WERI-Rb-1 (cell line): ENCODE measurements around the gene PGGHG.
A peak's percentile ranks its signal among the peaks of the same experiment; 100 is the strongest.
"Not testable (repeated sequence)": the region's sequence is repeated elsewhere in the genome, so short reads cannot be mapped to it uniquely, and the experiment has no call there.

Source experiments
- DNase-seq: peaks from one replicate; pipeline ENCODE4 v3.0.0-alpha.2; 2020
- H3K27ac ChIP-seq: fragments of 250-450 bp; sonication (Bioruptor Pico); 2 replicates; pipeline ENCODE4 v1.5.1; 2020; ENCODE audit warnings: mild to moderate bottlenecking, moderate library complexity
- H3K27me3 ChIP-seq: fragments of 250-450 bp; sonication (Bioruptor Pico); 2 replicates; pipeline ENCODE4 v1.5.1; 2021; ENCODE audit warnings: mild to moderate bottlenecking, low read depth, moderate library complexity; ENCODE audit not compliant: insufficient read depth, severe bottlenecking
- H3K36me3 ChIP-seq: fragments of 250-450 bp; sonication (Bioruptor Pico); 2 replicates; pipeline ENCODE4 v1.5.1; 2020; ENCODE audit warnings: mild to moderate bottlenecking, moderate library complexity
- H3K4me3 ChIP-seq: 2 replicates; pipeline ENCODE4 v1.5.1; 2011; ENCODE audit warnings: low read depth, mild to moderate bottlenecking, control low read depth, low read length
- H3K9me3 ChIP-seq: fragments of 250-450 bp; sonication (Bioruptor Pico); 2 replicates; pipeline ENCODE4 v1.5.1; 2021; ENCODE audit warnings: mild to moderate bottlenecking, moderate library complexity; ENCODE audit not compliant: severe bottlenecking
- CTCF ChIP-seq: IDR thresholded peaks from 2 replicates; pipeline ENCODE4 v1.5.1; 2011; ENCODE audit warnings: low read depth, mild to moderate bottlenecking, control low read depth, inconsistent platforms, low read length

Gene PGGHG

DNA sequence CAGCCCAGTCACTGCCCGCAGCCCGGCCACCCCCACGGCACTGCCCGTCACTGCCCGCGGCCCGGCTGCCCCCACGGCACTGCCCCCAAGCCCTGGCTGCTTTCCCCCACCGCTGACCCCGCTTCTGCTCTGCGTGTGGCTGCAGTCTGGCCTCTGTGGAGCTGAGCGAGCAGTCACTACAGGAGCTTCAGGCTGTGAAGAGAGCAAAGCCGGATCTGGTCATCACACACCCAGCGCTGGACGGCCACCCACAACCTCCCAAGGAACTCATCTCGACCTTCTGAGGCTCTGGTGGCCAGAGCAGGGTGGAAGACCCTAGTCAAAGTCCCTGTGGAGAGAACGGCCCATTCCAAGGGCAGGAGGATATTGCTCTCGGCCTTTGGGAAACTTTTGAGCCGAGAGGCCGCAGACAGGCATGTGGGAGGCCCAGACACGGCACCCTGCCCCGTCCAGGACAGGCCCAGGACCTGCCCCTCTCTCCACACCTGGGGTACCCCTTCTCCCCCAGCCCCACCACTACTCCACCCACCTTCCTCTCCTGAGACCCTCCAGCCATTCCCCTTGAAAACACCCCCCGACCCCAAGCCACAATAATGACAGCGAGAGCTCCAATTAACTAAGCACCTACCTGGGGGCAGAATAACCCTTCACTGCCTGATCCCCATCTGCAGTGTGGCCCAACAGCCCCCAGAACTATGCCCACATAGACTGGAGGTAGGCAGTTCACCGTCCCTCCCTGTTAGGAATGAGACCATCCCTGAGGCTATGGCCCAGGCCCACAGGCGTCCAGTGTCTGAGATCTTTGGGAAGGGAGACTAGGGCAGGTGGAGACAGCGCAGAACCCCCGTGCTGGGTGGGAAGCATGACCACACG is 3.7 kb upstream of the PGGHG start:
- H3K27me3 ChIP-seq, result peaks cover 22% of the 10 kb centered on the region
- no peak for DNase-seq
- no peak overlapping the region for H3K4me3 ChIP-seq
- no peak overlapping the region for H3K27ac ChIP-seq
- no peak for TF ChIP-seq CTCF
- no peaks in the 10 kb centered on the region for H3K9me3 ChIP-seq
- H3K36me3 ChIP-seq, result no peaks in the 10 kb centered on the region

DNA sequence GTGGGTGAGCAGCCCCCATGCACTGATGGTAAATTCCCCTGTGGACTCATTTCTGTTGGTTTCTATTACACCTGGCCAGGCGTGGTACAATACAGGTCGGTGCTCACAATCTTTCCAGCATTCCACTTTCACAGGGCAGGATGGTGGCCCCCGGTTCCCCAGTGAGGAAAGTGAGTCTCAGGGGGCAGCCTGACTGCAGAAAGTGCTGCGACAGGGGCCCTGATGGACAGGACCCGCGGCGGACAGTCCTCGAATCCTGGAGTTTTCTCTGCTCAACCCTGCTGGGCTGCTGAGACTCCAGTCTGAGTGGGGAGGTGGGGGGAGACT is 3.1 kb upstream of the PGGHG start:
- no peak for DNase-seq
- Histone ChIP-seq H3K9me3 (no peaks in the 10 kb centered on the region), H3K4me3 (no peak overlapping the region), H3K27ac (no peak overlapping the region), H3K27me3 (peaks cover 16% of the 10 kb centered on the region), H3K36me3 (no peaks in the 10 kb centered on the region; the same call in 1 of the 2 replicates)
- no peak for TF ChIP-seq CTCF

DNA sequence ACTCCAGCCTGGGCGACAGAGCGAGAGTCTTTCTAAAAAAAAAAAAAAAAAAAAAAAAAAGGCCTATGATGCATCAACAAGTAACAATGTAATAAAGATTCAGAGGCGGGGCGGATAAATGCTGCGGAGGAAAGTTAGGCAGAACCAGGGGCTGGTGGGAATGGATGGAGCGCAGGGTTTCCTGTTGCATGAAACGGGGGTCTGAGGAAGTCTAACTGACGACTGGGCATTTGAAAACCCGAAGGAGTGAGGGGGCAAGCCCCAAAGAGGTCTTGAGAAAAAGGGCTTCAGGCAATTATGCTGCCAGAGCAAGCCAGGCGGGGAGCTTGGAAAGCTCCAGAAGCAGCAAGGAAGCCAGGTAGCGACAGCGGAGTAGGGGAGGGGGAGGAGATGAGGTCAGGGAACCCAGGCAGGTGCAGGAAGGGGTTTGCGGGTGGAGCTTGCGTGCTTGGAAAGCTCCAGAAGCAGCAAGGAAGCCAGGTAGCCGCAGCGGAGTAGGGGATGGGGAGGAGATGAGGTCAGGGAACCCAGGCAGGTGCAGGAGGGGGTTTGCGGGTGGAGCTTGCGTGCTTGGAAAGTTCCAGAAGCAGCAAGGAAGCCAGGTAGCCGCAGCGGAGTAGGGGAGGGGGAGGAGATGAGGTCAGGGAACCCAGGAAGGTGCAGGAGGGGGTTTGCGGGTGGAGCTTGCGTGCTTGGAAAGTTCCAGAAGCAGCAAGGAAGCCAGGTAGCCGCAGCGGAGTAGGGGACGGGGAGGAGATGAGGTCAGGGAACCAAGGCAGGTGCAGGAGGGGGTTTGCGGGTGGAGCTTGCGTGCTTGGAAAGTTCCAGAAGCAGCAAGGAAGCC is 1.7 kb upstream of the PGGHG start:
- DNase-seq, H3K4me3 ChIP-seq, H3K27me3 ChIP-seq, H3K9me3 ChIP-seq, H3K27ac ChIP-seq, H3K36me3 ChIP-seq: not testable (repeated sequence)

DNA sequence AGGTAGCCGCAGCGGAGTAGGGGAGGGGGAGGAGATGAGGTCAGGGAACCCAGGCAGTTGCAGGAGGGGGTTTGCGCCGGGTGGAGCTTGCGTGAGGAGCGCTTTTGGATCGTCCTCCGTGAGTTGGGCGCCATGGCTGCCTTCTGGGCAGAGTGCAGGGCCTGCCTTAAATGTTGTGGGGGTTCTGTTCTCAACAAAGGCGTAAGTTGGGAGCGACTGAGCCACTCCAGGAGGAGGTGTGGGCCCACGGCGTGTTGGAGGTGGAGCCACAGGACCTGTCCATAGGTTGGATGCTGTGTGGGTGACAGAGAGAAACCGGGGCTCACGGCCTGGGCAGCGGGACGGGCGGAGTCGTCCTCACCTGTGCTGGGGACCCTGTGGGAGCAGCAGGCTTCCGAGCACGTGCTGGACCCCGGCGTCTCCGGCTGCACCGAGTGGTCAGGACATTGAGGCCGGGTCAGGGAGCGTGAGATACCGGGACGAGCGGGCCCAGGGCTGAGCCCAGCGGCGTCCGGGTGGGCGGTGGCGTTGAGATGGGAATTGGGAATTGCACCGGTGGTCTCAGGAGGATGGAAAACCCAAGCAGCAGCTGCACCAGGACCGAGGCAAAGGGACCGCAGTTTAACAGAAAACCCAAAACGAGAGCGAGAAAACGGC is 977 bp upstream of the PGGHG start:
- no peak overlapping the region for H3K27ac ChIP-seq
- no peak for DNase-seq

GRCh38 chr11:289398-289711 is 429 bp downstream of the PGGHG start:
- DNase-seq, result peak; percentile 11
- Histone ChIP-seq H3K36me3 (no peaks in the 10 kb centered on the region; the same call in 1 of the 2 replicates), H3K9me3 (no peaks in the 10 kb centered on the region), H3K27me3 (no peaks in the 10 kb centered on the region), H3K27ac (no peak overlapping the region), H3K4me3 (peak overlapping the region; percentile 39)
- TF ChIP-seq CTCF, result no peak

More for the DNA sequence above, 977 bp upstream of the PGGHG start:
- Histone ChIP-seq H3K9me3 (no peaks in the 10 kb centered on the region), H3K36me3 (no peaks in the 10 kb centered on the region; the same call in 1 of the 2 replicates), H3K4me3 (peak overlapping the region; percentile 40), H3K27me3 (no peaks in the 10 kb centered on the region)
- no peak for TF ChIP-seq CTCF
